ENCODE measurements around the gene SLC13A3.
"Not testable (repeated sequence)": the region's sequence is repeated elsewhere in the genome, so short reads cannot be mapped to it uniquely, and the experiment has no call there.

The SLC13A3 gene

DNA sequence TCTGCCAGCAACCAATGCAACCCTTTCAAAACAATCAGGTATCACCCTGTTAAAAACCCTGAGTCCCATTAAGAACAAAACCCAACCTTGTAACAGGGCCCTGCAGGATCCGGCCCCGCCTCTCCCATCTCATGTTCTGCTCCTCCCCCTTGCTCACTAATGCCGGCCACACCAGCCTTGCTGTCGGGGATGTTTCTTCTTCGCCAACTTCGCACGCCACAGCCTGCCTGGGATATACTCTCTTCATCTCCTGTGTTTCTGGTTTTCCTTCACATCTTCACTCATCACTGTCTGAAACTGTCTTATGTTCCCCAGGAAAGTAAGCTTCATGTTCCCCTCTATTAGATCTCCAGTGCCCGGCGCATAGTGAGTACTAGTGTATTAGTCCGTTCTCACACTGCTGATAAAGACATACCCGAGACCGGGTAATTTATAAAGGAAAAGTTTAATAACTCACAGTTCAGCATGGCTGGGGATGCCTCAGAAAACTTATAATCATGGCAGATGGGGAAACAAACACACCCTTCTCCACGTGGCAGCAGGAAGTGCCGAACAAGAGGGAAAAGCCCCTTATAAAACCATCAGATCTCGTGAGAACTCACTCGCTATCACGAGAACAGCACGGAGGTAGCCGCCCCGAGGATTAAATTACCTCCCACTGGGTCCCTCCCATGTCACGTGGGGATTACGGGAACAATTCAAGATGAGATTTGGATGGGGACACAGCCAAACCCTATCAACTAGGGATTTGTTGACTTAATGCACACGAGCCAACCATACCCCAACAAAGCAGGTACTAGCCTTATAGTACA lies 32.9 kb upstream of the SLC13A3 start:
- Mint-ChIP-seq H3K27ac (no peak overlapping the region), H3K36me3 (ENCODE audit: low read depth) (peaks cover 53% of the 10 kb centered on the region), H3K27me3 (no peaks in the 10 kb centered on the region), H3K4me1 (ENCODE audit: low read depth) (peaks cover 63% of the 10 kb centered on the region), H3K9me3 (no peaks in the 10 kb centered on the region), H3K4me3 (no peak overlapping the region)
- DNase-seq, result no peak

DNA sequence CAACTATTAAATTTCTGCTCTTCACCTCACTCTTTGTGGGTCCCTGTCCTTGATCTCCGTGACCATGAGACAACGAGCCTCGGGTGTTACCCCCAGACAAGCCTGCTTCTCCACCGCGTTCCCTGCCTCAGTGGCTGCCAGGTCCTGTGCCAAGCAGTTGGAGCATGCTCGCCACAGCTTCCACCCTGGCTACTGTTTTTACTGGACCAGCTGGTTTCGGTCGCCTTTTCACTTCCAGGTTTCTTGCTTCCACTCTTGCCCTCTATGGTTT lies 32.3 kb upstream of the SLC13A3 start:
- peaks cover 50% of the 10 kb centered on the region for H3K36me3 Mint-ChIP-seq (ENCODE audit: low read depth)
- H3K27ac Mint-ChIP-seq, result no peak overlapping the region
- no peak overlapping the region for H3K4me3 Mint-ChIP-seq
- H3K9me3 Mint-ChIP-seq, result no peaks in the 10 kb centered on the region
- no peak for DNase-seq
- peaks cover 63% of the 10 kb centered on the region for H3K4me1 Mint-ChIP-seq (ENCODE audit: low read depth)
- H3K27me3 Mint-ChIP-seq, result no peaks in the 10 kb centered on the region

GRCh38 chr20:46683011-46683667 lies 31.9 kb upstream of the SLC13A3 start:
- DNase-seq, result no peak
- no peaks in the 10 kb centered on the region for H3K27me3 Mint-ChIP-seq
- peaks cover 62% of the 10 kb centered on the region for H3K4me1 Mint-ChIP-seq (ENCODE audit: low read depth)
- H3K4me3 Mint-ChIP-seq, result no peak overlapping the region
- peaks cover 45% of the 10 kb centered on the region for H3K36me3 Mint-ChIP-seq (ENCODE audit: low read depth)
- no peaks in the 10 kb centered on the region for H3K9me3 Mint-ChIP-seq
- peak overlapping the region; percentile 3 for H3K27ac Mint-ChIP-seq

DNA sequence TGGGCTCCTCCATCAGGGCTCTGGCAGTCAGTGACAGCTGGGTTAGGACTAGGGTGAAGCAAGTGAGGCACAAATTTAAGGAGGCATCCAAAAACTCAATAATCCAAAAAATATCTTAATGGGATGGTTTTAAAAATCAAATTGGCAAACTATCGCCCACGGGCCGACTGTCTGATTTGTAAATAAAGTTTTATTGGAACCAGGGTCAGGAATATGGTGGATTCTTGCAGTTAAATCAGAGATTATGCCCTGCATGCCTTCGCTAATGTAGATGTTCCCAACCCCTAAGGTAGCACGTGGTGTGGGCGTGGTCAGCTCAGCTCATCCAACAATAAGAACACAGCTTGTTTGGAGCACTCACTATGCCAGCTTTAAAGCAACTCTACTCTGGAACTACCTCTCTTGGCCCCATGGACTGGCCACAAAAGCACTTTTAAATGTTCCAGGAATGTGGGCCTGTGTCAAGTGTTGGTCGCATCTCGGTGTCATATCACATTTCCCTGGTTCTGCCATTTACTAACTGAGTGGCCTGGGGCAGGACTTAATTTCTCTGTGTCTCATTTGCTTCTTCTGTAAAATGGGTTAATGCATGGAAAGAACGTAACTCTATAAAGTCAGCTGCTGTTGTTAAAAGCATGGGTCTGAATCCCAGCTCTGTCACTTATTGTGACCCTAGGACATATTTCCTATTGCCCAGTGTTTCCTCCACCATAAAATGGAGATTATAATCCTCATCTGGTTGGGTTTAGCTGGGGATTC lies 31.0 kb upstream of the SLC13A3 start:
- Mint-ChIP-seq H3K27me3 (no peaks in the 10 kb centered on the region), H3K4me1 (ENCODE audit: low read depth) (peaks cover 53% of the 10 kb centered on the region), H3K36me3 (ENCODE audit: low read depth) (peaks cover 37% of the 10 kb centered on the region), H3K9me3 (no peaks in the 10 kb centered on the region), H3K4me3 (no peak overlapping the region), H3K27ac (peak overlapping the region; percentile 3)
- no peak for DNase-seq

- peak; percentile 69 for DNase-seq
- no peak overlapping the region for H3K4me3 Mint-ChIP-seq
- H3K4me1 Mint-ChIP-seq (ENCODE audit: low read depth), result peaks cover 43% of the 10 kb centered on the region
- H3K36me3 Mint-ChIP-seq (ENCODE audit: low read depth), result peaks cover 28% of the 10 kb centered on the region
- no peak overlapping the region for H3K27ac Mint-ChIP-seq
- H3K9me3 Mint-ChIP-seq, result no peaks in the 10 kb centered on the region
- no peaks in the 10 kb centered on the region for H3K27me3 Mint-ChIP-seq
Measured at GRCh38 chr20:46681032-46681854, 30.0 kb upstream of the SLC13A3 start.

DNA sequence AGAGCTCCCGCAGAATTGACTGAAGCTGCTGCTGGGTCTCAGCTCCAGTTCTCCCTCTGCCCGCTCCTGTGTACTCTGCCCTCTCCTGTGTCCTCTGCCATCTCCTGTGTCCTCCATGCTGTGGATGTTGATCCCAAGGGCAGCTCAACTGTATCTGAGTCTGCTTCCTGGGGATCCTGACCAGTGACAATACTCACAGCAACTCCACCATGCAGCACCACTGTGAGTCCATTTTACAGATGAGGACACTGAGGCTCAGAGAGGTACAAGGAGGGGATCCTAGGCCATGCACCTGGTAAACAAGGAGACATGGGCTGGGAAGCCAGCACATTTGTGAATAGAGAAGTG lies 29.4 kb upstream of the SLC13A3 start:
- H3K27ac Mint-ChIP-seq, result no peak overlapping the region
- no peak overlapping the region for H3K4me3 Mint-ChIP-seq
- no peak for DNase-seq
- peaks cover 37% of the 10 kb centered on the region for H3K4me1 Mint-ChIP-seq (ENCODE audit: low read depth)
- H3K9me3 Mint-ChIP-seq, result no peaks in the 10 kb centered on the region
- H3K36me3 Mint-ChIP-seq (ENCODE audit: low read depth), result peaks cover 22% of the 10 kb centered on the region
- H3K27me3 Mint-ChIP-seq, result no peaks in the 10 kb centered on the region

- H3K9me3 Mint-ChIP-seq, result no peaks in the 10 kb centered on the region
- no peak for DNase-seq
- peaks cover 2% of the 10 kb centered on the region for H3K36me3 Mint-ChIP-seq (ENCODE audit: low read depth)
- no peaks in the 10 kb centered on the region for H3K27me3 Mint-ChIP-seq
- H3K4me3 Mint-ChIP-seq, result no peak overlapping the region
- no peak overlapping the region for H3K27ac Mint-ChIP-seq
- peaks cover 20% of the 10 kb centered on the region for H3K4me1 Mint-ChIP-seq (ENCODE audit: low read depth)
Measured at GRCh38 chr20:46678516-46678915, 27.3 kb upstream of the SLC13A3 start.

GRCh38 chr20:46677608-46678007 lies 26.3 kb upstream of the SLC13A3 start:
- no peak overlapping the region for H3K4me3 Mint-ChIP-seq

DNA sequence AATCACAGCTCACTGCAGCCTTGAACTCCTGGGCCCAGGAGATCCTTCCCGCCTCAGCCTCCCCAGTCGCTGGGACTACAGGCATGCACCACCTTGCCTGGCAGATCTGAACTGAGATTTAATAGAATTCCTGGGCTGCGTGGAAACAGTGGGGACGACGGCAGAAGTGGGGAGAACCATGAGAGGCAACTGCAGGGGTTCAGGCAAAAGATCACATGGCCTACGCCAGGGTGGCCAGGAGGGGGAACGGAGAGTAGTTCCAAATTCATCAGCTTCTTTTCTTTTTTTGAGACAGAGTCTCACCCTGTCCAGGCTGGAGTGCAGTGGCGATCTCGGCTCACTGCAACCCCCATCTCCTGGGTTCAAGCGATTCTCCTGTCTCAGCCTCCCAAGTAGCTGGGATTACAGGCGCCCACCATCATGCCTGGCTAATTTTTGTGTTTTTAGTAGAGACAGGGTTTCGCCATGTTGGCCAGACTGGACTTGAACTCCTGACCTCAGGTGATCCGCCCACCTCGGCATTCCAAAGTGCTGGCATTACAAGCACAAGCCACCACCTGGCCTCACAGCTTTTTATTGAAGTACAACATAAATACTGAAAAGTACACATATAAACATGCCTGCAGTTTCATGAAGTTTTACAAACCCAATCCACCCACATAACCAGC lies 25.5 kb upstream of the SLC13A3 start:
- H3K36me3 Mint-ChIP-seq (ENCODE audit: low read depth); H3K4me3 Mint-ChIP-seq: not testable (repeated sequence)

More at GRCh38 chr20:46677608-46678007, 26.3 kb upstream of the SLC13A3 start:
- no peaks in the 10 kb centered on the region for H3K36me3 Mint-ChIP-seq (ENCODE audit: low read depth)
- H3K4me1 Mint-ChIP-seq (ENCODE audit: low read depth), result peaks cover 15% of the 10 kb centered on the region
- no peak for DNase-seq
- H3K27ac Mint-ChIP-seq, result no peak overlapping the region
- no peaks in the 10 kb centered on the region for H3K27me3 Mint-ChIP-seq
- H3K9me3 Mint-ChIP-seq, result no peaks in the 10 kb centered on the region

GRCh38 chr20:46674253-46675083 lies 23.2 kb upstream of the SLC13A3 start:
- H3K27me3 Mint-ChIP-seq, result no peaks in the 10 kb centered on the region
- H3K4me1 Mint-ChIP-seq (ENCODE audit: low read depth), result no peaks in the 10 kb centered on the region
- H3K27ac Mint-ChIP-seq, result no peak overlapping the region
- no peak for DNase-seq
- peaks cover 8% of the 10 kb centered on the region for H3K36me3 Mint-ChIP-seq (ENCODE audit: low read depth)
- peaks cover 17% of the 10 kb centered on the region for H3K9me3 Mint-ChIP-seq
- no peak overlapping the region for H3K4me3 Mint-ChIP-seq

More for the DNA sequence above, 25.5 kb upstream of the SLC13A3 start:
- not testable (repeated sequence) for DNase-seq; H3K9me3 Mint-ChIP-seq; H3K4me1 Mint-ChIP-seq (ENCODE audit: low read depth); H3K27ac Mint-ChIP-seq; H3K27me3 Mint-ChIP-seq

DNA sequence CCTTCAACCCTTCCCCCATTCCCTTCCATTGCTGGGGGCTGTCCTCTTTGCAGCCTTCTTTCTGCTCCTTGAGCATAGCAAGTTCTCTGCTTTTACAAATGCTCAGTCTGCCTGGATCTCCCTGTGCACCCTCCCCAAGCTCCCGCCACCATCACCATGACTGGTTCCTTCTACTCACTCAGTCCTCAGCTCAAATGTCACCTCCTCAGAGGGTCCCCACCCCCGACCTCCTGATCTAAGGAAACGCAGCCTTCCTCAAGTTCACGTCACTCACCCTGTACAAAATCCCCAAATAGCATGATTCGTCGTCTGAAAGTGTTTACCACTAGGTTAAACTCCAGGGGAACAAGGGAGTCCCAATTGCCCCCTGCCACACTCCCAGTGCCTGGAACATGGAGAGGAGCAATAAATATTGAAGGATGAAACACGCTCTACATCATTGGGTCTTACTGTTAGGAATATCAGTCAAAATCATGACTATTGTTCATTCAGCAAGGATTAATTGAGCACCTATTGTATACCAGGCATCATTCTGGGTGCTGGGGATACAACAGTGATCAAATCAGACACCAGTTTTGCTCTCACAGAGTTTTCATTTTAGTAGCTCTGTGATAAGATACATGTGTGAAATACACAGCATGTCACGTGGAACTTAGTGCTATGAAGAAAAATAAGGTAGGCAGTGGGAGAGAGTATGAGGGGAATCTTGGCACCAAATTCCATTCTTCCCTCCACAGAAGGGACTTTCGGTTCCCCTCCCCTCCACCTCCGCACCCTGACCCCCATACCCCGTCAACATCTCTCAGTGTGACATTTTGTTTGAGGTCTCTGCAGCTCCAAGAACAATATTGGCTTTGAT lies 22.4 kb upstream of the SLC13A3 start:
- Mint-ChIP-seq H3K27me3 (no peaks in the 10 kb centered on the region), H3K9me3 (peaks cover 17% of the 10 kb centered on the region), H3K4me1 (ENCODE audit: low read depth) (no peaks in the 10 kb centered on the region), H3K27ac (no peak overlapping the region), H3K36me3 (ENCODE audit: low read depth) (peaks cover 11% of the 10 kb centered on the region), H3K4me3 (no peak overlapping the region)
- no peak for DNase-seq

- DNase-seq, result no peak
- Mint-ChIP-seq H3K4me1 (ENCODE audit: low read depth) (no peaks in the 10 kb centered on the region), H3K27ac (no peak overlapping the region), H3K9me3 (peaks cover 17% of the 10 kb centered on the region), H3K36me3 (ENCODE audit: low read depth) (peaks cover 11% of the 10 kb centered on the region), H3K4me3 (no peak overlapping the region), H3K27me3 (no peaks in the 10 kb centered on the region)
Measured at GRCh38 chr20:46672543-46673148, 21.4 kb upstream of the SLC13A3 start.
